Endothelial cell of umbilical vein (primary cell): ENCODE measurements around the gene FOS.

Experiments
- CTCF ChIP-seq, 2 donors: IDR thresholded peaks; 1 replicate in 1 of 2; 2 replicates in 1 of 2; pipeline ENCODE4 v1.5.1; 2011; ENCODE audit warnings: low read length in 2 of 2, mild to moderate bottlenecking in 2 of 2, moderate library complexity in 2 of 2, control low read depth in 1 of 2, inconsistent platforms in 1 of 2, low read depth in 1 of 2; ENCODE audit not compliant: insufficient read depth in 1 of 2; ENCODE audit errors: extremely low read depth in 1 of 2
- EZH2 ChIP-seq: IDR thresholded peaks from 2 replicates; pipeline ENCODE4 v1.6.1; 2012; ENCODE audit warnings: borderline replicate concordance, low read depth, mild to moderate bottlenecking, moderate library complexity, low read length, inconsistent platforms; ENCODE audit not compliant: severe bottlenecking
- POLR2A ChIP-seq: IDR thresholded peaks from 2 replicates; pipeline ENCODE4 v1.6.1; 2012; ENCODE audit warnings: low read depth, mild to moderate bottlenecking, control low read depth, low read length
- POLR2AphosphoS5 ChIP-seq: IDR thresholded peaks from 2 replicates; pipeline ENCODE4 v1.6.1; 2012; ENCODE audit warnings: low read depth, mild to moderate bottlenecking, control low read depth, low read length, moderate library complexity; ENCODE audit not compliant: insufficient read depth

DNA sequence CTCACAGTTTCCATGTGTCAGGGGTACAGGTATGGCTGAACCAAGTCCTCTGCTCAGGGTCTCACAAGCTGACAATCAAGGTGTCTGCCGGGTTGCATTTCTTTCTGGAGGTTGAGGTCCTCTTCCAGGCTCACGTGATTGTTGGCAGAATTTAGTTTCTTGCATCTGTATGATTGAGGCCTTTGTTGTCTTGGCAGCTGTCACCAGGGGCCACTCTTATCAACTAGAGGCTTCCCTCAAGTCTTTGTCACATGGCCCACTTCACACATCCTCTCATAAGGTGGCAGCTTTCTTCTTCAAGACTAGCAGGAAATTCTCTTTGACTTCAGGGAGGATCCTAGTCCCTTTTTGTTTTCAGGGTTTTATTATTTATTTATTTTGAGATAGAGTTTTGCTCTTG lies 46.0 kb upstream of the FOS start:
- TF ChIP-seq EZH2 (no peak), CTCF (IDR thresholded peaks at IDR 0.05; ENCODE audit: extremely low read depth in 1 of 2, insufficient read depth in 1 of 2, low read depth in 1 of 2, low read length in 2 of 2) (no peak), POLR2A (no peak), POLR2AphosphoS5 (no peak)
